IMR-90 (cell line): ENCODE measurements around the gene MAEA. TPM values are rescaled to one million over a fixed set of nuclear protein-coding genes. Genes with fewer than 3 reads are reported as not detected.

Source experiments
- ATAC-seq: fragments of 200-7000 bp; cut with Tn5 transposase; 2 replicates; pipeline ENCODE4 v1.9.1; 2020; ENCODE audit warnings: low read depth, mild to moderate bottlenecking, moderate library complexity
- BruUV-seq: library from RNA; stranded (reverse); fragments of 400-500 nt; replicated peaks from 2 replicates; lab custom pipeline; 2021; lab: Mats Ljungman, UMichigan
- CTCF ChIA-PET: fragments of 300-600 bp; formaldehyde crosslinking; extraction: SDS; loops from one replicate; lab custom pipeline; 2021; ENCODE audit warnings: antibody characterized with exemption; lab: Yijun Ruan, JAX
- POLR2A ChIA-PET: fragments of 300-600 bp; sonication (Branson Sonifier 250); formaldehyde crosslinking; loops from one replicate; lab custom pipeline; 2022; ENCODE audit warnings: antibody characterized with exemption; ENCODE audit not compliant: unreplicated experiment; lab: Charles Lee
- DNase-seq: peaks from one replicate; pipeline ENCODE4 v3.0.0; 2013
- H2AFZ ChIP-seq: replicated peaks from 2 replicates; pipeline ENCODE3; 2013; ENCODE audit warnings: low read length, mild to moderate bottlenecking; ENCODE audit not compliant: poor library complexity
- H2AK5ac ChIP-seq: 2 replicates; pipeline ENCODE4 v1.6.1; 2013; ENCODE audit warnings: low read depth, low read length, inconsistent platforms
- H2AK9ac ChIP-seq: replicated peaks from 2 replicates; pipeline ENCODE3; 2013; ENCODE audit warnings: mild to moderate bottlenecking, low read depth, low read length, moderate library complexity; ENCODE audit not compliant: poor library complexity
- H2BK120ac ChIP-seq: 2 replicates; pipeline ENCODE4 v1.6.1; 2013; ENCODE audit warnings: low read depth, low read length, inconsistent platforms
- H2BK15ac ChIP-seq: 3 replicates; pipeline ENCODE4 v1.6.1; 2013; ENCODE audit warnings: low read depth, low read length, inconsistent platforms
- H2BK20ac ChIP-seq: 2 replicates; pipeline ENCODE4 v1.6.1; 2013; ENCODE audit warnings: low read depth, mild to moderate bottlenecking, inconsistent platforms, low read length, moderate library complexity
- H2BK5ac ChIP-seq: 2 replicates; pipeline ENCODE4 v1.6.1; 2013; ENCODE audit warnings: mild to moderate bottlenecking, low read depth, low read length, inconsistent platforms; ENCODE audit not compliant: poor library complexity, severe bottlenecking
- H3K14ac ChIP-seq: replicated peaks from 2 replicates; pipeline ENCODE4 v1.6.1; 2013; ENCODE audit warnings: low read depth, low read length, inconsistent platforms
- H3K18ac ChIP-seq: 2 replicates; pipeline ENCODE4 v1.6.1; 2013; ENCODE audit warnings: low read depth, low read length, control low read depth
- H3K23ac ChIP-seq: 2 replicates; pipeline ENCODE4 v1.6.1; 2013; ENCODE audit warnings: low read depth, low read length, inconsistent platforms
- H3K27ac ChIP-seq: 2 replicates; pipeline ENCODE4 v1.5.1; 2013; ENCODE audit warnings: mild to moderate bottlenecking, control low read depth, low read length; ENCODE audit not compliant: insufficient read depth
- H3K27me3 ChIP-seq: 2 replicates; pipeline ENCODE4 v1.6.1; 2013; ENCODE audit warnings: low read length; ENCODE audit not compliant: control insufficient read depth, insufficient read depth
- H3K36me3 ChIP-seq: 2 replicates; pipeline ENCODE4 v1.6.1; 2013; ENCODE audit warnings: low read length, mixed read lengths; ENCODE audit not compliant: control insufficient read depth, insufficient read depth
- H3K4ac ChIP-seq: 2 replicates; pipeline ENCODE4 v1.6.1; 2013; ENCODE audit warnings: low read depth, low read length, inconsistent platforms
- H3K4me1 ChIP-seq: 2 replicates; pipeline ENCODE4 v1.6.1; 2013; ENCODE audit warnings: low read length, mixed read lengths; ENCODE audit not compliant: control insufficient read depth, insufficient read depth
- H3K4me2 ChIP-seq: 2 replicates; pipeline ENCODE4 v1.6.1; 2013; ENCODE audit warnings: low read depth, mild to moderate bottlenecking, control low read depth, low read length, moderate library complexity
- H3K4me3 ChIP-seq: 2 replicates; pipeline ENCODE4 v1.5.1; 2013; ENCODE audit warnings: low read depth, mild to moderate bottlenecking, control low read depth, low read length, moderate library complexity; ENCODE audit not compliant: insufficient read depth
- H3K56ac ChIP-seq: 2 replicates; pipeline ENCODE4 v1.6.1; 2013; ENCODE audit warnings: low read length, inconsistent platforms; ENCODE audit not compliant: insufficient read depth; ENCODE audit errors: extremely low read depth
- H3K79me1 ChIP-seq, 2 experiments: 2 replicates each; pipeline ENCODE4 v1.6.1; 2013; ENCODE audit warnings: low read length in 2 of 2, inconsistent platforms in 1 of 2, low read depth in 1 of 2
- H3K9ac ChIP-seq: 2 replicates; pipeline ENCODE4 v1.6.1; 2013; ENCODE audit warnings: low read depth, low read length, control low read depth
- H3K9me1 ChIP-seq: 2 replicates; pipeline ENCODE4 v1.6.1; 2013; ENCODE audit warnings: low read length, inconsistent platforms; ENCODE audit not compliant: insufficient read depth
- H3K9me3 ChIP-seq: 2 replicates; pipeline ENCODE4 v1.6.1; 2013; ENCODE audit warnings: low read length; ENCODE audit not compliant: control insufficient read depth, insufficient read depth
- H4K20me1 ChIP-seq: 2 replicates; pipeline ENCODE4 v1.6.1; 2013; ENCODE audit warnings: low read length, inconsistent platforms; ENCODE audit not compliant: insufficient read depth
- H4K5ac ChIP-seq: 2 replicates; pipeline ENCODE4 v1.6.1; 2013; ENCODE audit warnings: mild to moderate bottlenecking, low read depth, low read length, control low read depth
- H4K8ac ChIP-seq, 2 experiments: 2 replicates each; pipeline ENCODE4 v1.6.1; 2013; ENCODE audit warnings: low read depth in 2 of 2, low read length in 2 of 2, control low read depth in 1 of 2, inconsistent platforms in 1 of 2
- H4K91ac ChIP-seq: 2 replicates; pipeline ENCODE4 v1.6.1; 2013; ENCODE audit warnings: low read depth, low read length, inconsistent platforms; ENCODE audit not compliant: insufficient read depth
- CEBPB ChIP-seq: IDR thresholded peaks from 2 replicates; pipeline ENCODE4 v1.6.1; 2012; ENCODE audit warnings: low read depth, low read length, improper control_type of control experiment
- CHD1 ChIP-seq: IDR thresholded peaks from 2 replicates; pipeline ENCODE4 v1.6.1; 2012; ENCODE audit warnings: low read depth, low read length, improper control_type of control experiment
- FOS ChIP-seq: fragments of 150-350 bp; IDR thresholded peaks from 2 replicates; pipeline ENCODE4 v1.6.1; 2016; ENCODE audit warnings: low read depth, low read length
- MAFK ChIP-seq: IDR thresholded peaks from 2 replicates; pipeline ENCODE4 v1.6.1; 2012; ENCODE audit warnings: low read depth, low read length, improper control_type of control experiment
- MAZ ChIP-seq: IDR thresholded peaks from 2 replicates; pipeline ENCODE4 v1.6.1; 2012; ENCODE audit warnings: low read depth, mild to moderate bottlenecking, low read length, improper control_type of control experiment, moderate library complexity, borderline replicate concordance
- MXI1 ChIP-seq: IDR thresholded peaks from 2 replicates; pipeline ENCODE4 v1.6.1; 2012; ENCODE audit warnings: low read depth, mild to moderate bottlenecking, low read length, moderate library complexity, borderline replicate concordance
- POLR2A ChIP-seq: IDR thresholded peaks from 2 replicates; pipeline ENCODE4 v1.6.1; 2012; ENCODE audit warnings: mild to moderate bottlenecking, low read depth, low read length
- RAD21 ChIP-seq: IDR thresholded peaks from 2 replicates; pipeline ENCODE4 v1.6.1; 2012; ENCODE audit warnings: low read length, improper control_type of control experiment
- SMC3 ChIP-seq: fragments of 150-350 bp; IDR thresholded peaks from 2 replicates; pipeline ENCODE4 v1.6.1; 2016; ENCODE audit warnings: low read depth, mild to moderate bottlenecking, antibody characterized with exemption, low read length, moderate library complexity
- USF2 ChIP-seq: fragments of 150-350 bp; IDR thresholded peaks from 2 replicates; pipeline ENCODE4 v1.6.1; 2017; ENCODE audit warnings: mild to moderate bottlenecking, antibody characterized with exemption, low read length, low read depth
- WGBS, 2 experiments: methylation state at CpG; one replicate each; pipeline versions ENCODE4 v1.1.5 to v1.1.7; 2013; ENCODE audit warnings: missing lambda C conversion rate in 2 of 2; ENCODE audit not compliant: insufficient read length in 1 of 2; ENCODE audit errors: extremely low coverage in 2 of 2; 5-methylcytosine and 5-hydroxymethylcytosine counted together
- dilution Hi-C: fragments of 300-500 bp; cut with HindIII; formaldehyde crosslinking; loops from one replicate; pipeline ENCODE4 v1.14.3; 2018; ENCODE audit warnings: low sequenced_read_pairs; ENCODE audit not compliant: unreplicated experiment
- in situ Hi-C: fragments of 300-500 bp; cut with MboI; formaldehyde crosslinking; loops from 3 replicates; pipeline ENCODE4 v1.14.3; 2019; ENCODE audit warnings: low sequenced_read_pairs, inconsistent platforms, mixed read lengths
- intact Hi-C: fragments of 100-400 bp; cut with micrococcal nuclease; formaldehyde crosslinking; loops from 2 replicates; pipeline ENCODE4 v1.10.0; 2022
- polyA plus RNA-seq, 3 experiments: library from polyadenylated mRNA; depleted of rRNA; stranded (reverse); fragments of >200 nt; gene quantifications; 2 replicates each; pipeline ENCODE4 v1.2.3, GENCODE V29; 2012; ENCODE audit warnings: low replicate concordance in 1 of 3
- total RNA-seq: library from RNA; depleted of rRNA; stranded (reverse); fragments of >200 nt; gene quantifications from 2 replicates; pipeline ENCODE4 v1.2.3, GENCODE V29; 2012

The MAEA gene
- total and polyA plus RNA-seq, 2 of the 4 experiments (the other 2 are of a cell fraction) = 61.5 to 108 TPM

GRCh38 chr4:1334579-1334895, 44.8 kb downstream of the MAEA start:
- no peak overlapping the region for H2AK5ac ChIP-seq
- H3K4me2 ChIP-seq = no peak overlapping the region
- in situ Hi-C loops (no loop called here), dilution Hi-C loops (no loop called here), intact Hi-C loops (no loop called here)
- no peak overlapping the region for H2BK5ac ChIP-seq
- H3K4me1 ChIP-seq = peaks cover 4% of the 10 kb centered on the region
- no peaks in the 10 kb centered on the region for H3K9me1 ChIP-seq
- no peak overlapping the region for H3K23ac ChIP-seq
- no peak overlapping the region for H3K27ac ChIP-seq
- no peak overlapping the region for H2BK120ac ChIP-seq
- H3K36me3 ChIP-seq = peaks cover 69% of the 10 kb centered on the region
- H4K8ac ChIP-seq = no peak overlapping the region
- TF ChIP-seq RAD21 (no peak), FOS (no peak), MXI1 (no peak), CHD1 (no peak), POLR2A (no peak), USF2 (no peak), SMC3 (no peak), MAZ (no peak), CEBPB (no peak), MAFK (no peak)
- peaks cover 11% of the 10 kb centered on the region; the same call in 1 of the 2 replicates for H3K9me3 ChIP-seq
- no peak overlapping the region for H2BK20ac ChIP-seq
- no peak overlapping the region for H2AFZ ChIP-seq
- ATAC-seq (no peak), DNase-seq (no peak)
- no peak overlapping the region for H3K9ac ChIP-seq
- H3K18ac ChIP-seq = no peak overlapping the region
- H3K56ac ChIP-seq = no peak overlapping the region
- no peaks in the 10 kb centered on the region for H3K27me3 ChIP-seq
- H2BK15ac ChIP-seq = no peak overlapping the region
- WGBS, 2 experiments = 100% methylated on average over 3 of the region's 6 CpGs; no CpG with 5 or more reads in 1 of the 2 experiments
- ChIA-PET CTCF (no interaction called here), POLR2A (no interaction called here)
- H3K79me1 ChIP-seq = peaks cover 27 to 53% of the 10 kb centered on the region in 2 experiments
- H2AK9ac ChIP-seq = no peak overlapping the region
- H3K4me3 ChIP-seq = no peak overlapping the region
- no peak overlapping the region for H3K14ac ChIP-seq
- no peak overlapping the region for H3K4ac ChIP-seq
- BruUV-seq = no TSS peak
- no peak overlapping the region for H4K91ac ChIP-seq
- H4K20me1 ChIP-seq = peaks cover 13% of the 10 kb centered on the region
- H4K5ac ChIP-seq = no peak overlapping the region
